Mucosa of rectum (tissue), 2 donors: Measurements from ENCODE around the gene TBC1D16.
"Not testable (repeated sequence)": the region's sequence is repeated elsewhere in the genome, so short reads cannot be mapped to it uniquely, and the experiment has no call there.

Experiments used
- H3K27ac ChIP-seq, 2 donors: one replicate each; pipeline ENCODE4 v1.7.0; 2013; ENCODE audit warnings: inconsistent platforms in 2 of 2, low read depth in 2 of 2, low read length in 2 of 2
- H3K27me3 ChIP-seq, 2 donors: one replicate each; pipeline ENCODE4 v1.7.0; 2013; ENCODE audit warnings: low read length in 2 of 2; ENCODE audit not compliant: control insufficient read depth in 2 of 2, insufficient read depth in 2 of 2
- H3K36me3 ChIP-seq, 2 donors: one replicate each; pipeline ENCODE4 v1.7.0; 2013; ENCODE audit warnings: low read length in 2 of 2; ENCODE audit not compliant: control insufficient read depth in 2 of 2, insufficient read depth in 2 of 2
- H3K4me1 ChIP-seq, 2 donors: one replicate each; pipeline ENCODE4 v1.7.0; 2013; ENCODE audit warnings: low read length in 2 of 2, mild to moderate bottlenecking in 1 of 2; ENCODE audit not compliant: control insufficient read depth in 2 of 2, insufficient read depth in 2 of 2
- H3K4me3 ChIP-seq, 2 donors: one replicate each; pipeline ENCODE4 v1.7.0; 2013; ENCODE audit warnings: low read length in 2 of 2
- H3K9ac ChIP-seq, 2 donors: one replicate each; pipeline ENCODE4 v1.7.0; 2013; ENCODE audit warnings: low read length in 2 of 2, low read depth in 1 of 2, mild to moderate bottlenecking in 1 of 2
- H3K9me3 ChIP-seq, 2 donors: one replicate each; pipeline ENCODE4 v1.7.0; 2013; ENCODE audit warnings: low read length in 2 of 2; ENCODE audit not compliant: control insufficient read depth in 2 of 2
- donor health status: healthy.
- donor health status: Normal muscosa, but diverticular disease.

TBC1D16 gene

DNA sequence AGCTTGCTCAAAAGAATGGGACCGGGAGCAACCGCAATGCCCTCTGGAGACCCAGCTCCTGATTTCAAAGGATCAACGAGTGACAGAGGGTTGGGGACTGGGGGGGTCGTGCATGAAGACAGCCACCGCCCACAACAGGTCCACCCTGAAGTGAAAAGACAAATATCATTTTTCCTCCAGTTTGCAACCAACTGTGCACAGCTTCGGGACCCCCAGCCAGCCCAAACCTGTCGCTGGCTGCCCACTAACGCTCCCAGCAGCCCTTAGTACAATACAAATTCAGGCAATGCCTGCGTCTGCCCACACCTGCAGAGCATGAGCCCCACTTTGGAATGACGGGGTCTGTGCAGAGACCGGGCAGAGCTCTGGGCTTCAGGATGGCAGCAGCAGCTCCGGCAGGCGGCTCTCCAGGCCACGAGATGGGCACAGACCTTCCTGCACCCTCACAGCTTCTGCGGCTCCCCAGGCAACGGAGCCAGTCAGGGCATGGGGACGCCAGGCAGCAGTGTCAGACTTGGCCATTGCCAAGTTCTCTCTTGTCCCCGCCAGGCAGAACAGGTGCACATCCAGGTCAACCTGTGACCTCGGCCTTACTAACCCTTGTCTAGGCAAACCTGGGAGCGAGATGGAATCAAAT is 60.1 kb downstream of the TBC1D16 start:
- no peak overlapping the region for H3K4me3 ChIP-seq
- H3K27ac ChIP-seq, result no peak overlapping the region
- no peaks in the 10 kb centered on the region for H3K4me1 ChIP-seq
- H3K9me3 ChIP-seq, result no peaks in the 10 kb centered on the region
- no peaks in the 10 kb centered on the region for H3K36me3 ChIP-seq
- H3K27me3 ChIP-seq, result no peaks in the 10 kb centered on the region
- no peak overlapping the region for H3K9ac ChIP-seq

DNA sequence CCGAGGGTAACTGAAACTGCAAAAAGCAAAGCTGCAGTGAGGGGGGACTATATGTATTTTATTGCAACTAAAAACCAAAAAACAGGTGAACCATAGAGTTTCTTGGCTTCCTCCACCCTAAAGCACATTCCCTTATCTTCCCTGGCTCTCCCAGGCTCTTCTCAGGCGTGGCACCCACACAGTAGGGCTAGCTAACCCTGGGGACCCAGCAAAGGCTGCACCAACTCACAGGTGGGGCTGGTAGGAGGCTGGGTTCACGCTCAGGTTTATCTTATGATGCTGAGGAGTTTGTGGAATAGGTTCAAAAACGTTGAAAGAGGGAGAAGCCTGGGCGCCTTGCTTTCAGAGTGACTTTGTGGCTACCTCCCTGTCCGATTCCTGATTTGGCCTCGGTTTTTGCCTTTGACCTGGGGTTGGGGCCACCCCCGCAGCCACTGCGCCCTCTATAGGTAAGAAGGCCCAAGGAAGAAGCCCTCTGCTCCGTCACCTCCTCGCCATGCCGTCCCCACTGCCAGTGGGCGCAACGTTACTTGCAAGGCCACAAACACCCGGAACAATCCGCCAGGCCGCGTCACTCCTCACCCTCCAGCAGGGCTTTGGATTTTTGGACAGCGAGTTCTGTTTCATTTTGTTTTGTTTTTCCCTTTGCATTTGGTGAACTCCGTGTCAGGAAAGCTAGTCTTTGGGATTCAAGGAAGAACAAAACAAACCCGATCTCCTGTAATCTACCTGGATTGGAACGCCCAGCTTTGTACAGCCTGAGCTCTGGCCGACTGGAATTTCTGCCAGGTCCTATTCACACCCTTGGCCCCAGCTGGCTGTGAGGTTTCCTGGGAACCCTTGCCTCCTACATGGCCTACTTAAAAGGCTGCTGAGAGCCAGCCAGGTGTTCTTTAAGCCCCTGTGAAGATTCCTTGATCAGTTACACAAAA is 60.8 kb downstream of the TBC1D16 start:
- H3K9me3 ChIP-seq, result no peaks in the 10 kb centered on the region
- H3K27ac ChIP-seq, result no peak overlapping the region
- H3K36me3 ChIP-seq, result no peaks in the 10 kb centered on the region
- H3K4me1 ChIP-seq, result no peaks in the 10 kb centered on the region
- H3K9ac ChIP-seq, result no peak overlapping the region
- no peak overlapping the region for H3K4me3 ChIP-seq
- H3K27me3 ChIP-seq, result no peaks in the 10 kb centered on the region

DNA sequence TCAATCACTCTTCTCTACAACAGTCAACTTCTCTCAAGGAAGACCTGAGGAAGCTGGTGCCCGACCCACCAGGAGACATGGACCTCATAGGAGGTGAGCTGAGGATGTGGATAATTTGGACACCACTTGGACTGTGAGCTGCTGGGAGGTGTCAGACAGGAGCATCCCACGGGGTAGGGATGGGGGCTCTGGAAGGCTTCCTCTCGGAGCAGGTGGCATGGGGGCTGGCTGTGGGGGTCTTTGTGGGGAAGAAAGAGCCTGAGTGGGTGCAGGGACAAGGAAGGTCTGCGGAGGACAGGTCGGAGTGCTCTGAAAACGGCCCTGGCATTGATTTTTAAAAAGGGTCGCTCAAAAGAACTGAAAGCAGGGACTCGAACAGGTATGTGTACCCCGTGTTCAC is 64.0 kb downstream of the TBC1D16 start:
- Histone ChIP-seq H3K9me3 (no peaks in the 10 kb centered on the region), H3K27ac (no peak overlapping the region), H3K27me3 (no peaks in the 10 kb centered on the region), H3K4me1 (no peaks in the 10 kb centered on the region), H3K4me3 (no peak overlapping the region), H3K9ac (no peak overlapping the region), H3K36me3 (no peaks in the 10 kb centered on the region)

DNA sequence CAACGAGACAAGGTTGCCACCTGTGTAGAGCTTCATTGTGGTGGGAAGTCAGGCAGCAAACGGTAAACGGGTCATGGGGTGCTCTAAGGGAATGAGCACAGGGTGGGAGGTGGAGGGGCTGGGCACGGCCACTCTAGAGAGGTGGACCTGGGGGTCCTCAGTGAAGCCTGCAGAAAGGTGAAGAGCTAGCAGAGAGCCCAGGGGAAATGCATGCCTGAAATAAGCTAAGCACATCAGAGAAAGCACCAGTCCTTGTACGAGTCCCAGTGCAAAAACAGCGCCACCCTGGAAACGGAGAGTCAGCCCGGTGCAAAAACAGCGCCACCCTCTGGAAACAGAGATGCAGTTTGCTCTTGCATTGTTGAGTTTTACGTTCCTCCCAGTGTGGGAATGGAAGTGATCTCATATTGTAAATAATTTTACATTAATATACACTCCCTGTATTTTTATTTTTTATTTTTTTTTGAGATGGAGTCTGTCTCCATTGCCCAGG is 65.0 kb downstream of the TBC1D16 start:
- Histone ChIP-seq H3K36me3 (no peaks in the 10 kb centered on the region), H3K9ac (no peak overlapping the region), H3K4me3 (no peak overlapping the region), H3K27ac (no peak overlapping the region), H3K4me1 (no peaks in the 10 kb centered on the region), H3K9me3 (no peaks in the 10 kb centered on the region), H3K27me3 (no peaks in the 10 kb centered on the region)

DNA sequence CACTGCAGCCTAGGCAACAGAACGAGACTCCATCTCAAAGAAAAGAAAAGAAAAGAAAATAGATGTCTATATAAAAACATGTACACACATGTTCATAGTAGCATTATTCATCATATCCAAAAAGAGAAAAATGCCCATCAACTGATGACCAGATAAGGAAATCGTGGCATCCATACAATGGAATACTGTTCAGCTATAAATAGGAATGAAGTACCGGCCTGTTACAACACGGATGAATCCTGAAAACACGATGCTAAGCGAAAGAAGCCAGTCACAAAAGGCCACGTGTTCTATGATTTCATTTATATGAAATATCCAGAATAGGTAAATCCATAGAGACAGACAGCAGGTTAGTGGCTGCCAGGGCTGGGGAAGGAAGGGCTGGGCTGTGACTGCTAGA is 65.8 kb downstream of the TBC1D16 start:
- H3K27ac ChIP-seq, result no peak overlapping the region
- H3K4me1 ChIP-seq, result no peaks in the 10 kb centered on the region
- H3K36me3 ChIP-seq, result no peaks in the 10 kb centered on the region
- no peak overlapping the region for H3K9ac ChIP-seq
- no peaks in the 10 kb centered on the region for H3K9me3 ChIP-seq
- no peaks in the 10 kb centered on the region for H3K27me3 ChIP-seq
- H3K4me3 ChIP-seq, result no peak overlapping the region

DNA sequence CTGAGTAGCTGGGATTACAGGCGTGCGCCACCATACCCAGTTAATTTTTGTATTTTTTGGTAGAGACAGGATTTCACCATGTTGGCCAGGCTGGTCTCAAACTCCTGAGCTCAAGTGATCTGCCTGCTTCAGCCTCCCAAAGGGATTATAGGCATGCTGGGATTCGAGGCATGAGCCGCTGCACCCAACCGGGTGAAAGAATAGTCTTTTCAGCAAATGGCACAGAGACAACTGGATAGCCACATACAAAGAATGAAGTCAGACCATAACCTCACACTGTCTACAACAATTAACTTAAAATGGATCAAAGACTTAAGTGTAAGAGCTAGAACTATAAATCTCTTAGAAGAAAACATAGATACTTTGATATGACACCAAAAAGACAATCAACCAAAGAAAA is 67.6 kb downstream of the TBC1D16 start:
- no peak overlapping the region for H3K4me3 ChIP-seq
- no peaks in the 10 kb centered on the region for H3K9me3 ChIP-seq
- H3K4me1 ChIP-seq, result no peaks in the 10 kb centered on the region
- H3K36me3 ChIP-seq, result no peaks in the 10 kb centered on the region
- no peaks in the 10 kb centered on the region for H3K27me3 ChIP-seq
- H3K27ac ChIP-seq, result no peak overlapping the region
- no peak overlapping the region for H3K9ac ChIP-seq

DNA sequence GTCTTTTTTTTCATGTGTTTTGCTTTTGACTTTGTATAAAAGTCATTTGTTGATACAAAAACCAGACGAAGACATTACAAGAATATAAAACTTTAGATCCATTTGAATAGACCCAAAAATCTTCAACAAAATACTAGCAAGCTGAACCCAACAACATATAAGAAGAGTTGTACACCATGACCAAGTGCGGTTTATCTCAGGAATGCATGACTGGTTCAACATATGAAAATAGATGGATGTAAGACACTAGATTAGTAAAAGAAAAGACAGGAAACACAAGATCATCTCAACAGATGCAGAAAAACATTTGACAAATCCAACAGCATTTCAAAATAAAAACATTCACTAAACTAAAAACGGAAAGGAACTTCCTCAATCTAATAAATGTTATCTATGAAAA is 69.0 kb downstream of the TBC1D16 start:
- H3K4me1 ChIP-seq, result no peaks in the 10 kb centered on the region

DNA sequence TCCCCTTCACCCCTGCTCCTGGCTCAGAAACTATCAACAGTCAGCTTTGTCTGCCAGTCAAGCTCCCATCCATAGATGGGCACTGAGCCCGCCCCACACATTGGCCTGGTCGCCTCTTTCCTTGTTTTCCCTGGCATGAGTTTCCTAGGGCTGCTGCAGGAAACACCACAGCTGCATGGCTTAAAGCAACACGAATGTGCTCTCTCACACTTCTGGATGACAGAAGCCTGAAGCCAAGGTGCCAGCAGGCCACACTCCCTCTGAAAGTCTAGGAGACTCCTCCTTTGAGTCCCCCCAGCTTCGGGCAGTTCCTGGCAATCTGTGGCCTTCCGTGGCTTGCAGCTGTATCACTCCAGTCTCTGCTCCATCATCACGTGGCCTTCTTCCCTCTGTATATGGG is 69.9 kb downstream of the TBC1D16 start:
- H3K9ac ChIP-seq, result no peak overlapping the region
- H3K4me3 ChIP-seq, result no peak overlapping the region
- no peak overlapping the region for H3K27ac ChIP-seq
- no peaks in the 10 kb centered on the region for H3K4me1 ChIP-seq
- H3K27me3 ChIP-seq, result no peaks in the 10 kb centered on the region
- no peaks in the 10 kb centered on the region for H3K9me3 ChIP-seq
- no peaks in the 10 kb centered on the region for H3K36me3 ChIP-seq

More for the DNA sequence above, 69.0 kb downstream of the TBC1D16 start:
- H3K9me3 ChIP-seq, result no peaks in the 10 kb centered on the region
- no peak overlapping the region for H3K9ac ChIP-seq
- no peak overlapping the region for H3K4me3 ChIP-seq
- no peaks in the 10 kb centered on the region for H3K36me3 ChIP-seq
- H3K27ac ChIP-seq, result no peak overlapping the region
- no peaks in the 10 kb centered on the region for H3K27me3 ChIP-seq

DNA sequence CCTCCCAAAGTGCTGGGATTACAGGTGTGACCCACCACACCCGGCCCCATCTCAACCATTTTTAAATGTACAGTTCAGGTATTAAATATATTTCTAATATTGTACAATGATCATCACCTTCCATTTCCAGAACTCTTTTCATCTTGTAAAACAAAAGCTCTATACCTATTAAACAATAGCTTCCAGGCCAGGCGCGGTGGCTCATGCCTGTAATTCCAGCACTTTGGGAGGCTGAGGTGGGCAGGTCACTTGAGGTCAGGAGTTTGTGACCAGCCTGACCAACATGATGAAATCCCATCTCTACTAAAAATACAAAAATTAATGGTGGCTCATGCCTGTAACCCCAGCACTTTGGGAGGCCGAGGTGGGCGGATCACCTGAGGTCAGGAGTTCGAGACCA is 73.2 kb downstream of the TBC1D16 start:
- H3K4me1 ChIP-seq, H3K4me3 ChIP-seq, H3K27ac ChIP-seq, H3K9me3 ChIP-seq, H3K27me3 ChIP-seq, H3K9ac ChIP-seq, H3K36me3 ChIP-seq: not testable (repeated sequence)

DNA sequence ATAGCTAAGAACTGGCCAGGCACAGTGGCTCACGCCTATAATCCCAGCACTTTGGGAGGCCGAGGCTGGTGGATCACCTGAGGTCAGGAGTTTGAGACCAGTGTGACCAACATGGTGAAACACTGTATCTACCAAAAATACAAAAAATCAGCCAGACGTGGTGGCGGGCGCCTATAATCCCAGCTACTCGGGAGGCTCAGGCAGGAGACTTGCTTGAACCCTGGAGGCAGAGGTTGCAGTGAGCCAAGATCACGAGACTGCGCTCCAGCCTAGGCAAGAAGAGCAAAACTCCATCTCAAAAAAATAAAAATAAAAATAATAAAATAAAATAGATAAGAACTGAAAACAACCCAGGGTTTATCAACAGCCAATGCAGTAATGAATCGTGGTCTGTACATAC is 74.1 kb downstream of the TBC1D16 start:
- H3K9me3 ChIP-seq, H3K4me3 ChIP-seq, H3K27me3 ChIP-seq, H3K36me3 ChIP-seq, H3K9ac ChIP-seq, H3K4me1 ChIP-seq, H3K27ac ChIP-seq: not testable (repeated sequence)
